GM18508 (cell line): ENCODE data around the gene PAX8.

ENCODE experiments used
- ATAC-seq: cut with Tn5 transposase; IDR thresholded peaks from one replicate; pipeline ENCODE4 v1.9.1; 2021; ENCODE audit warnings: moderate number of reproducible peaks; ENCODE audit not compliant: insufficient read depth, unreplicated experiment

Gene PAX8

GRCh38 chr2:113272477-113272876 lies 6.2 kb downstream of the PAX8 start:
- no peak for ATAC-seq

GRCh38 chr2:113268621-113269360 lies 9.9 kb downstream of the PAX8 start:
- ATAC-seq, result no peak

- no peak for ATAC-seq
These were observed 12.3 kb downstream of the PAX8 start for GRCh38 chr2:113266431-113266830.

- no peak for ATAC-seq
These were observed 13.9 kb downstream of the PAX8 start for GRCh38 chr2:113264713-113265403.

GRCh38 chr2:113263546-113263945 lies 15.2 kb downstream of the PAX8 start:
- ATAC-seq, result no peak

- ATAC-seq, result no peak
These were observed 17.7 kb downstream of the PAX8 start for GRCh38 chr2:113260991-113261390.

- ATAC-seq, result no peak
These were observed 20.1 kb downstream of the PAX8 start for GRCh38 chr2:113258471-113259147.

GRCh38 chr2:113257516-113258264 lies 21.0 kb downstream of the PAX8 start:
- ATAC-seq, result no peak

GRCh38 chr2:113255140-113256070 lies 23.3 kb downstream of the PAX8 start:
- ATAC-seq, result no peak

GRCh38 chr2:113253453-113253852 lies 25.3 kb downstream of the PAX8 start:
- no peak for ATAC-seq

- ATAC-seq, result no peak
These were observed 26.6 kb downstream of the PAX8 start for GRCh38 chr2:113252047-113252590.

- no peak for ATAC-seq
These were observed 27.6 kb downstream of the PAX8 start for GRCh38 chr2:113251118-113251517.

GRCh38 chr2:113248997-113249770 lies 29.5 kb downstream of the PAX8 start:
- ATAC-seq, result peak; percentile 52

- ATAC-seq, result no peak
These were observed 32.1 kb downstream of the PAX8 start for GRCh38 chr2:113246606-113247005.

GRCh38 chr2:113245276-113245711 lies 33.4 kb downstream of the PAX8 start:
- no peak for ATAC-seq

GRCh38 chr2:113242327-113242726 lies 36.4 kb downstream of the PAX8 start:
- no peak for ATAC-seq

GRCh38 chr2:113240915-113241911 lies 37.5 kb downstream of the PAX8 start:
- no peak for ATAC-seq
